ENCODE measurements around the gene TFB1M. TPM values are rescaled to one million over a fixed set of nuclear protein-coding genes. Genes with fewer than 3 reads are reported as not detected.
A peak's percentile ranks its signal among the peaks of the same experiment; 100 is the strongest.

TFB1M gene
- total and polyA plus RNA-seq, 9 of the 15 experiments (the other 6 are each of a cell fraction or from before 2014, with no cell fraction given): 34.6 to 145 (median 40.4) TPM

- Histone ChIP-seq H3K9me3 (replicated peaks; ENCODE audit: control insufficient read depth, insufficient read depth, low read depth, low read length) (no peaks in the 10 kb centered on the region), H3K36me3 (ENCODE audit: control insufficient read depth, insufficient read depth, low read length) (no peaks in the 10 kb centered on the region), H3K79me2 (ENCODE audit: control insufficient read depth, insufficient read depth, low read length) (no peaks in the 10 kb centered on the region), H4K20me1 (replicated peaks; ENCODE audit: control insufficient read depth, insufficient read depth, low read length) (no peaks in the 10 kb centered on the region), H3K4me1 (replicated peaks in 1 of 2; ENCODE audit: control insufficient read depth in 2 of 2, insufficient read depth in 2 of 2, low read length in 2 of 2) (peaks cover 0 to 5% of the 10 kb centered on the region in 2 experiments; a peak in 1 of 5 replicates), H3K4me2 (ENCODE audit: insufficient read depth, low read length) (no peak overlapping the region), H3K4me3 (no peak overlapping the region), H2AFZ (ENCODE audit: low read depth, low read length) (no peak overlapping the region), H3K27ac (ENCODE audit: extremely low read depth, low read depth, low read length) (no peak overlapping the region), H3K27me3 (ENCODE audit: control insufficient read depth in 2 of 2, insufficient read depth in 2 of 2, low read length in 2 of 2) (peaks cover 51 to 69% of the 10 kb centered on the region in 2 experiments), H3K9me1 (ENCODE audit: control insufficient read depth, insufficient read depth, low read length) (no peaks in the 10 kb centered on the region), H3K9ac (ENCODE audit: insufficient read depth in 1 of 2, low read depth in 2 of 2, low read length in 2 of 2) (no peak overlapping the region)
- peak; percentile 29 for FAIRE-seq
- in situ Hi-C loops (cut with MboI) (no loop called here), intact Hi-C loops (cut with micrococcal nuclease) (no loop called here)
- CTCF ChIA-PET (ENCODE audit: low intra/inter-chr PET ratio): no interaction called here
- no peak for DNase-seq (ENCODE audit: extremely low read depth in 1 of 4, low spot score in 3 of 4)
- no TSS peak for BruUV-seq (replicated peaks)
- TF ChIP-seq SNRNP70 (optimal IDR thresholded peaks at IDR 0.05; ENCODE audit: low read depth, low read length) (no peak), TFAP4 (CRISPR knock-in tag; IDR thresholded peaks at IDR 0.05; ENCODE audit: borderline replicate concordance) (no peak), HSF4 (CRISPR knock-in tag; IDR thresholded peaks at IDR 0.05; ENCODE audit: borderline replicate concordance) (no peak), ZNF239 (CRISPR knock-in tag; IDR thresholded peaks at IDR 0.05) (no peak), BHLHE40 (IDR thresholded peaks at IDR 0.05; ENCODE audit: low read length) (no peak), FUS (optimal IDR thresholded peaks at IDR 0.05; ENCODE audit: low read depth, low read length) (no peak), RHOXF2B (CRISPR knock-in tag; conservative IDR thresholded peaks at IDR 0.05) (no peak), ZNF717 (CRISPR knock-in tag; IDR thresholded peaks at IDR 0.05) (no peak), TSC22D4 (tag; IDR thresholded peaks at IDR 0.05) (no peak), HEY1 (CRISPR knock-in tag; IDR thresholded peaks at IDR 0.05; ENCODE audit: borderline replicate concordance) (no peak), LARP7 (IDR thresholded peaks at IDR 0.05) (no peak), ZKSCAN8 (CRISPR knock-in tag; IDR thresholded peaks at IDR 0.05) (no peak), PHB2 (IDR thresholded peaks at IDR 0.05; ENCODE audit: low read depth) (no peak), ZNF23 (CRISPR knock-in tag; IDR thresholded peaks at IDR 0.05) (no peak), ZNF3 (CRISPR knock-in tag; IDR thresholded peaks at IDR 0.05) (no peak), HNRNPH1 (optimal IDR thresholded peaks at IDR 0.05; ENCODE audit: low read depth, low read length) (no peak), ZNF395 (CRISPR knock-in tag; IDR thresholded peaks at IDR 0.05) (no peak), DACH1 (IDR thresholded peaks at IDR 0.05; ENCODE audit: partially characterized antibody) (no peak), KDM4B (IDR thresholded peaks at IDR 0.05; ENCODE audit: borderline replicate concordance in 2 of 2, low read depth in 1 of 2) (no peak), ZNF511 (CRISPR knock-in tag; IDR thresholded peaks at IDR 0.05) (no peak)
- no peak for ATAC-seq
- WGBS (ENCODE audit: insufficient coverage, low coverage, missing lambda C conversion rate): 0% methylated on average over 3 of the region's 3 CpGs
- POLR2A ChIA-PET: no interaction called here
Measured at GRCh38 chr6:155212106-155212505, 102.2 kb downstream of the TFB1M start.
